HG03135 (cell line): ENCODE data around the gene FGF12.

Experiments
- ATAC-seq: cut with Tn5 transposase; IDR thresholded peaks from one replicate; pipeline ENCODE4 v1.9.1; 2021; ENCODE audit warnings: mild to moderate bottlenecking, moderate library complexity; ENCODE audit not compliant: unreplicated experiment

FGF12 gene

GRCh38 chr3:192277477-192277876, 449.9 kb downstream of the FGF12 start:
- no peak for ATAC-seq

- ATAC-seq: no peak
These were observed 451.5 kb downstream of the FGF12 start for GRCh38 chr3:192275741-192276355.

- ATAC-seq: no peak
These were observed 453.7 kb downstream of the FGF12 start for GRCh38 chr3:192273697-192274010.

- ATAC-seq: no peak
These were observed 454.2 kb downstream of the FGF12 start for GRCh38 chr3:192273001-192273696.

- ATAC-seq: no peak
These were observed 465.3 kb downstream of the FGF12 start for GRCh38 chr3:192262001-192262400.

- no peak for ATAC-seq
These were observed 466.2 kb downstream of the FGF12 start for GRCh38 chr3:192261135-192261534.

- ATAC-seq: no peak
These were observed 467.0 kb downstream of the FGF12 start for GRCh38 chr3:192260116-192261010.

GRCh38 chr3:192259661-192260060, 467.7 kb downstream of the FGF12 start:
- ATAC-seq: no peak

GRCh38 chr3:192258721-192259120, 468.6 kb downstream of the FGF12 start:
- no peak for ATAC-seq

- ATAC-seq: no peak
These were observed 471.5 kb downstream of the FGF12 start for GRCh38 chr3:192255839-192256238.

GRCh38 chr3:192253138-192253887, 474.0 kb downstream of the FGF12 start:
- ATAC-seq: no peak

GRCh38 chr3:192249516-192249915, 477.8 kb downstream of the FGF12 start:
- ATAC-seq: no peak

- no peak for ATAC-seq
These were observed 480.3 kb downstream of the FGF12 start for GRCh38 chr3:192246847-192247559.

- ATAC-seq: no peak
These were observed 482.8 kb downstream of the FGF12 start for GRCh38 chr3:192244591-192244990.

- ATAC-seq: no peak
These were observed 487.4 kb downstream of the FGF12 start for GRCh38 chr3:192239956-192240355.

GRCh38 chr3:192237992-192238608, 489.2 kb downstream of the FGF12 start:
- ATAC-seq: no peak

- ATAC-seq: no peak
These were observed 497.5 kb downstream of the FGF12 start for GRCh38 chr3:192229866-192230265.

GRCh38 chr3:192224634-192225155, 502.6 kb downstream of the FGF12 start:
- no peak for ATAC-seq

GRCh38 chr3:192223815-192224214, 503.5 kb downstream of the FGF12 start:
- ATAC-seq: no peak

GRCh38 chr3:192220915-192221314, 506.4 kb downstream of the FGF12 start:
- ATAC-seq: no peak
